Calu3 (cell line): Measurements from ENCODE around the gene RPS16. TPM values are rescaled to one million over a fixed set of nuclear protein-coding genes. Genes with fewer than 3 reads are reported as not detected.

Experiments
- BruUV-seq: library from RNA; stranded (reverse); fragments of 400-500 nt; replicated peaks from 2 replicates; lab custom pipeline; 2021; lab: Mats Ljungman, UMichigan
- CTCF ChIA-PET: fragments of 300-600 bp; sonication (Branson Sonifier 250); formaldehyde crosslinking; loops from one replicate; lab custom pipeline; 2022; ENCODE audit warnings: antibody characterized with exemption; lab: Charles Lee
- DNase-seq: peaks from one replicate; pipeline ENCODE4 v3.0.0; 2022
- H3K27ac Mint-ChIP-seq: one replicate; pipeline ENCODE4 v1.8.0; 2022; ENCODE audit warnings: mixed read lengths; ENCODE audit not compliant: unreplicated experiment
- H3K27me3 Mint-ChIP-seq: one replicate; pipeline ENCODE4 v1.8.0; 2022; ENCODE audit warnings: mixed read lengths; ENCODE audit not compliant: unreplicated experiment
- H3K36me3 Mint-ChIP-seq: one replicate; pipeline ENCODE4 v1.8.0; 2022; ENCODE audit warnings: mild to moderate bottlenecking, moderate library complexity, mixed read lengths; ENCODE audit not compliant: insufficient read depth, unreplicated experiment
- H3K4me1 Mint-ChIP-seq: one replicate; pipeline ENCODE4 v1.8.0; 2022; ENCODE audit warnings: mild to moderate bottlenecking, low read depth, mixed read lengths; ENCODE audit not compliant: unreplicated experiment
- H3K4me3 Mint-ChIP-seq: one replicate; pipeline ENCODE4 v1.8.0; 2022; ENCODE audit warnings: mild to moderate bottlenecking, low read depth, moderate library complexity, mixed read lengths; ENCODE audit not compliant: unreplicated experiment
- H3K9me3 Mint-ChIP-seq: one replicate; pipeline ENCODE4 v1.8.0; 2022; ENCODE audit warnings: low read depth, mixed read lengths; ENCODE audit not compliant: unreplicated experiment
- intact Hi-C: fragments of 100-400 bp; cut with micrococcal nuclease; formaldehyde crosslinking; loops from one replicate; pipeline ENCODE4 v1.10.0; 2022; ENCODE audit not compliant: unreplicated experiment
- total RNA-seq: library from RNA; stranded (reverse); gene quantifications from 2 replicates; pipeline ENCODE4 v1.2.3, GENCODE V29; 2022
- TF ChIP-seq, protein P1 (sequence below): fragments of 200-600 bp; IDR thresholded peaks from one replicate; pipeline ENCODE4 v1.8.0; 2022; ENCODE audit warnings: antibody characterized with exemption; ENCODE audit not compliant: unreplicated experiment

RPS16 gene
- total RNA-seq, 1 experiment from 2014 or later = 1,929 TPM

GRCh38 chr19:39433480-39434079 is 2.2 kb downstream of the RPS16 start:
- TF ChIP-seq, protein P1, sequence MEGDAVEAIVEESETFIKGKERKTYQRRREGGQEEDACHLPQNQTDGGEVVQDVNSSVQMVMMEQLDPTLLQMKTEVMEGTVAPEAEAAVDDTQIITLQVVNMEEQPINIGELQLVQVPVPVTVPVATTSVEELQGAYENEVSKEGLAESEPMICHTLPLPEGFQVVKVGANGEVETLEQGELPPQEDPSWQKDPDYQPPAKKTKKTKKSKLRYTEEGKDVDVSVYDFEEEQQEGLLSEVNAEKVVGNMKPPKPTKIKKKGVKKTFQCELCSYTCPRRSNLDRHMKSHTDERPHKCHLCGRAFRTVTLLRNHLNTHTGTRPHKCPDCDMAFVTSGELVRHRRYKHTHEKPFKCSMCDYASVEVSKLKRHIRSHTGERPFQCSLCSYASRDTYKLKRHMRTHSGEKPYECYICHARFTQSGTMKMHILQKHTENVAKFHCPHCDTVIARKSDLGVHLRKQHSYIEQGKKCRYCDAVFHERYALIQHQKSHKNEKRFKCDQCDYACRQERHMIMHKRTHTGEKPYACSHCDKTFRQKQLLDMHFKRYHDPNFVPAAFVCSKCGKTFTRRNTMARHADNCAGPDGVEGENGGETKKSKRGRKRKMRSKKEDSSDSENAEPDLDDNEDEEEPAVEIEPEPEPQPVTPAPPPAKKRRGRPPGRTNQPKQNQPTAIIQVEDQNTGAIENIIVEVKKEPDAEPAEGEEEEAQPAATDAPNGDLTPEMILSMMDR = no peak
- Mint-ChIP-seq H3K9me3 (no peaks in the 10 kb centered on the region), H3K4me1 (peaks cover 33% of the 10 kb centered on the region), H3K4me3 (peak overlapping the region; percentile 96), H3K27me3 (peaks cover 9% of the 10 kb centered on the region), H3K27ac (peak overlapping the region; percentile 97), H3K36me3 (peaks cover 89% of the 10 kb centered on the region)
- CTCF ChIA-PET = no interaction called here
- intact Hi-C loops = no loop called here
- no peak for DNase-seq
- no TSS peak for BruUV-seq

DNA sequence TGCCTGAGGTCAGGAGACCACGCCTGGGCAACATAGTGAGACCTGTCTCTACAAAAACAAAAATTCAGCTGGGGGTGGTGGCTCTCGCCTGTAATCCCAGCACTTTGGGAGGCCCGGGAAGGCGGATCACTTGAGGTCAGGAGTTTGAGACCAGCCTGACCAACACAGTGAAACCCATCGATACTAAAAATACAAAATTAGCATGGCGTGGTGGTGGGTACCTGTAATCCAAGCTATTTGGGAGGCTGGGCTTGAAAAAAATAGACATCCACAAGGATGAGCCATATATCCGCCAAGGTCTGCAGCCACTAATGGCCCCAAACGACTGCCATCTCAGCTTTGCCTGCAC is 3.1 kb downstream of the RPS16 start:
- Mint-ChIP-seq H3K27ac (peak overlapping the region; percentile 97), H3K4me1 (peaks cover 33% of the 10 kb centered on the region), H3K9me3 (no peaks in the 10 kb centered on the region), H3K27me3 (peaks cover 5% of the 10 kb centered on the region), H3K4me3 (no peak overlapping the region), H3K36me3 (peaks cover 94% of the 10 kb centered on the region)
- DNase-seq = no peak
- TF ChIP-seq, protein P1 = no peak
- intact Hi-C loops = no loop called here
- CTCF ChIA-PET = no interaction called here
- BruUV-seq = no TSS peak

DNA sequence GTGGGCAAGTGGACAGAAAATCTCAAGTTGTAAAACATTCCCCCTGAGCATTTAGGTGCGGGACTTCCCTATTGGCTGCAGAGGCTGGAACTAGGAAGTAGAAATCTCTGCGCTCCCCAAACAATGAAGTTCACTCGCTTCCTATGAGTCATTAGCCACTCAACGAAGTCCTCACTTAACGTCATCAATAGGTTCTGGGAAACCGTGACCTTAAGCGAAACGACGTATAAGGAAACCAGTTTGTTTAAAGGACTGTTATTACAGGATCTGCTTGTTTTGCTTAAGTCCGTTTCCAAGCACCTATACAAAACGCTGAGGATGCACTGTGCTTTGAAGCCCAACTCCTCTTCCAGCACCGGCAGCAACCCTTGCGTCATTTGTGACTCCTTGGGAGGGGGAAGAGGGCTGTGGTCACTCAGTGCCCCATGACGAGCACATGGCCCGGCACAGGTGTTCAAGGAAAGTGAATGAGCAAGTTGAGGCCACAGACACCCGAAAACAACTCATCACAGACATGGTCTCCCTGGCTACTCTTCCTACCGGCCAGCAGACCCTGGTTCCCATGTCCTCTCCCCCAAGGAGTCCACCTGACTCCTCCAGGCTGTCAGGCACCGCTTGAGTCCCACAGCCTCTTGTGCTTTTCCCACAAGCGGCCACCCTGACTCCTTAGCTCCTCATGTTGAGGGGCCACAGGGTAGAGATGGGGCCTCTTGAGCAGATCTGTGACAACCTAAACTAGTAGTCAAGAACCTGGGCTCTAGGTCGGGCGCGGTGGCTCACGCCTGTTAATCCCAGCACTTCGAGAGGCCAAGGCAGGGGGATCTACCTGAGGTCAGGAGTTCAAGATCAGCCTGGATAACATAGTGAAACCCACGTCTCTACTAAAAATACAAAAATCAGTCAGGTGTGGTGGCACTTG is 4.8 kb downstream of the RPS16 start:
- H3K9me3 Mint-ChIP-seq = no peaks in the 10 kb centered on the region
- peaks cover 24% of the 10 kb centered on the region for H3K4me1 Mint-ChIP-seq
- peaks cover 79% of the 10 kb centered on the region for H3K36me3 Mint-ChIP-seq
- BruUV-seq = TSS peak; percentile 84
- peak overlapping the region; percentile 43 for H3K4me3 Mint-ChIP-seq
- CTCF ChIA-PET = no interaction called here
- TF ChIP-seq, protein P1 = no peak
- intact Hi-C loops = loop anchor here (1.0 to 2.0 kb wide), 2 partner anchors 18 to 40 kb away; partner anchors contain the start of genes MED29, PAF1 and PLEKHG2
- H3K27ac Mint-ChIP-seq = peak overlapping the region; percentile 96
- no peaks in the 10 kb centered on the region for H3K27me3 Mint-ChIP-seq
- DNase-seq = peak; percentile 87

DNA sequence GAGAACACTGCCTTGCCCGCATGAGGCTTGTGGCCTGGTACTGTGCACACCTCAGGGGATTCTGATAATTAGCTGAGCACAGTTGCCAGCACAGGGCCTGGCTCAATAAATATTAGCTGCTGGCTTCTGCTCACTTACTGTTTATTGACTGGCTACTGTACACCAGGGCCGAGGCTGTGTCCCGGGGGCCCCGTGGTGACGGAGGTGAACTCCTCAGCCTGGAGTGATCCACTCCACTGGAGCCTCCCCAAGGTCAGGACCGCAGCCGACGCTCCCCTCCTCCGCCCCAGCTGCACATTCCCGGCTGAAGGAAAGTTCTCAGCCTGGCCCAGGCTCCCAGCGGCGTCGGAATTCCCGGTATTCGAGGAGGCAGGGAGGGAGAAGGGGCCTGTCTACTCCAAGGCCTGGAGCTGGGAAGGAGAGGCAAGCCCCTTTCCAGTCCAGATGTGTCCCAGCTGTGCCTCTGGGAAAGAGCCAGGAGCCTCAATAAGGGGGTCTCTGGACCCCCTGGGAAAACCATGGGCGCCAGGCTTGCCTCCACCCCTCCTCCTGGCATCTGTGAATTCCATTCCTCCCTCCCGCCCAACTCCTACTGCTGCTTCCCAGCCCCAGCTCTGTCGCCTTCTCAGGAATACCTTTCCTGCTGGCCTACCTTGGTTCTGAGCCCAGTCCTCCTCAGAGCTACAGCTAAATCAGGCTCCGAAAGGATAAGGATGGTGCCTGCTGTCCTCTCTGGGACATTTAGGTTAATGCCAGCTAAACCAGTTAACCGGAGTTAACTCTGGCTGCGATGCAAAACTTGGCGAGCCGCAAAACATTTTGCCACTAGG is 7.3 kb downstream of the RPS16 start:
- no TSS peak for BruUV-seq
- H3K27me3 Mint-ChIP-seq = no peaks in the 10 kb centered on the region
- H3K27ac Mint-ChIP-seq = no peak overlapping the region
- DNase-seq = no peak
- intact Hi-C loops = no loop called here
- peaks cover 64% of the 10 kb centered on the region for H3K36me3 Mint-ChIP-seq
- no peaks in the 10 kb centered on the region for H3K9me3 Mint-ChIP-seq
- H3K4me3 Mint-ChIP-seq = no peak overlapping the region
- H3K4me1 Mint-ChIP-seq = peaks cover 13% of the 10 kb centered on the region
- TF ChIP-seq, protein P1 = no peak
- CTCF ChIA-PET = interaction anchor here (0.6 kb wide), 1 partner anchor 160 kb away, joined by 3 read pairs; no protein-coding TSS in a partner anchor
